DND-41 (cell line): Measurements from ENCODE around the gene SERINC5.

Experiments used
- ATAC-seq: fragments of 200-7000 bp; cut with Tn5 transposase; 3 replicates; pipeline ENCODE4 v1.9.1; 2021; ENCODE audit warnings: low read depth; ENCODE audit not compliant: insufficient read depth
- DNase-seq: peaks from one replicate; pipeline ENCODE4 v3.0.0-alpha.2; 2020
- H2AFZ ChIP-seq: 2 replicates; pipeline ENCODE4 v1.6.0; 2012; ENCODE audit warnings: low read depth, low read length
- H3K27ac ChIP-seq: 2 replicates; pipeline ENCODE4 v1.5.1; 2012; ENCODE audit warnings: low read length, inconsistent platforms
- H3K27me3 ChIP-seq: fragments of 200-600 bp; sonication (generic); 2 replicates; pipeline ENCODE4 v1.6.0; 2012; ENCODE audit warnings: low read length, mild to moderate bottlenecking, inconsistent platforms; ENCODE audit not compliant: insufficient read depth, poor library complexity
- H3K36me3 ChIP-seq: 2 replicates; pipeline ENCODE4 v1.5.1; 2012; ENCODE audit warnings: low read length, inconsistent platforms; ENCODE audit not compliant: insufficient read depth
- H3K4me1 ChIP-seq: 2 replicates; pipeline ENCODE4 v1.5.1; 2012; ENCODE audit warnings: mild to moderate bottlenecking, low read length; ENCODE audit not compliant: insufficient read depth
- H3K4me2 ChIP-seq: 2 replicates; pipeline ENCODE4 v1.6.0; 2012; ENCODE audit warnings: mild to moderate bottlenecking, moderate library complexity, low read length, inconsistent platforms; ENCODE audit not compliant: insufficient read depth
- H3K4me3 ChIP-seq, 2 experiments: fragments of 200-600 bp in 1 of 2; shearing (Covaris generic) in 1 of 2; 2 replicates each; pipeline ENCODE4 v1.5.1; 2012 to 2016; ENCODE audit warnings: inconsistent platforms in 2 of 2, low read length in 2 of 2, mild to moderate bottlenecking in 2 of 2, low read depth in 1 of 2, moderate library complexity in 1 of 2
- H3K79me2 ChIP-seq: 2 replicates; pipeline ENCODE4 v1.6.0; 2012; ENCODE audit warnings: low read length, inconsistent platforms; ENCODE audit not compliant: insufficient read depth
- H3K9ac ChIP-seq: 2 replicates; pipeline ENCODE4 v1.6.0; 2012; ENCODE audit warnings: low read depth, mild to moderate bottlenecking, inconsistent platforms, low read length, moderate library complexity
- H3K9me3 ChIP-seq: 2 replicates; pipeline ENCODE4 v1.5.1; 2012; ENCODE audit warnings: low read length, moderate library complexity, mild to moderate bottlenecking, inconsistent platforms; ENCODE audit not compliant: insufficient read depth, severe bottlenecking
- H4K20me1 ChIP-seq: 2 replicates; pipeline ENCODE4 v1.6.0; 2012; ENCODE audit warnings: low read length; ENCODE audit not compliant: insufficient read depth
- CTCF ChIP-seq: IDR thresholded peaks from 2 replicates; pipeline ENCODE4 v1.5.1; 2012; ENCODE audit warnings: borderline replicate concordance, low read length, moderate library complexity, mild to moderate bottlenecking; ENCODE audit not compliant: poor library complexity, severe bottlenecking; ENCODE audit errors: extremely low read depth
- EZH2 ChIP-seq: IDR thresholded peaks from 3 replicates; pipeline ENCODE4 v1.6.1; 2012; ENCODE audit warnings: borderline replicate concordance, low read depth, mild to moderate bottlenecking, moderate library complexity, low read length, inconsistent platforms; ENCODE audit not compliant: severe bottlenecking

Gene SERINC5

DNA sequence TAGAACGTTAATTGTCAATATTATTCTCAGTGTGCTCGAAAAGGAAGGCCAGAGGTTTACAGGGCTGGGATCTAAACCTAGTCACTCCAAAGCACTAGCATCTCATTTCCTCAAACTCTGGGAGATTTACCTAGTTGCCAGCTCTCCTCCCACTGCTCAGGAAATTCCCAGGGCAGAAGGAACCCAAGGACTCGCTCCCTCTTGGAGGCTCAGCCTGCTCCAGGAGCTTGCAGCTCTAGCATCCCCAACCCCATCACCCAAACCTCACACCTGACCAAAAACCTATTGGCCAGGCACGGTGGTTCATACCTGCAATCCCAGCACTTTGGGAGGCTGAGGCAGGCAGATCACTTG is 26.0 kb downstream of the SERINC5 start:
- H3K9ac ChIP-seq: no peak overlapping the region
- H3K4me2 ChIP-seq: no peak overlapping the region
- H3K79me2 ChIP-seq: peaks cover 93% of the 10 kb centered on the region
- H3K9me3 ChIP-seq: no peaks in the 10 kb centered on the region
- H3K4me3 ChIP-seq: no peak overlapping the region
- peaks cover 10% of the 10 kb centered on the region; the same call in 1 of the 2 replicates for H4K20me1 ChIP-seq
- TF ChIP-seq CTCF (no peak), EZH2 (no peak)
- 0 out of 2 replicates have a peak, but pooled peaks cover 5% of the 10 kb centered on the region for H3K36me3 ChIP-seq
- H3K27me3 ChIP-seq: no peaks in the 10 kb centered on the region
- H2AFZ ChIP-seq: no peak overlapping the region
- H3K4me1 ChIP-seq: 0 out of 2 replicates have a peak, but pooled peaks cover 3% of the 10 kb centered on the region
- ATAC-seq: no peak
- no peak overlapping the region for H3K27ac ChIP-seq
- no peak for DNase-seq

GRCh38 chr5:80227979-80228596 is 27.8 kb downstream of the SERINC5 start:
- TF ChIP-seq EZH2: no peak
- TF ChIP-seq CTCF: no peak
- no peaks in the 10 kb centered on the region for H3K27me3 ChIP-seq
- no peak overlapping the region for H2AFZ ChIP-seq
- H3K9ac ChIP-seq: no peak overlapping the region
- H4K20me1 ChIP-seq: peaks cover 7% of the 10 kb centered on the region; the same call in 1 of the 2 replicates
- DNase-seq: no peak
- H3K36me3 ChIP-seq: 0 out of 2 replicates have a peak, but pooled peaks cover 5% of the 10 kb centered on the region
- no peak overlapping the region for H3K4me3 ChIP-seq
- H3K9me3 ChIP-seq: no peaks in the 10 kb centered on the region
- no peak for ATAC-seq
- H3K27ac ChIP-seq: no peak overlapping the region; the same call in 1 of the 2 replicates
- peaks cover 88% of the 10 kb centered on the region for H3K79me2 ChIP-seq
- no peak overlapping the region for H3K4me2 ChIP-seq
- H3K4me1 ChIP-seq: no peaks in the 10 kb centered on the region

- no peak for TF ChIP-seq CTCF
- TF ChIP-seq EZH2: no peak
- Histone ChIP-seq H3K4me3 (no peak overlapping the region), H3K4me1 (no peaks in the 10 kb centered on the region), H3K27me3 (no peaks in the 10 kb centered on the region), H3K4me2 (no peak overlapping the region), H3K79me2 (peaks cover 87% of the 10 kb centered on the region), H4K20me1 (peaks cover 9% of the 10 kb centered on the region; the same call in 1 of the 2 replicates), H3K36me3 (peaks cover 5% of the 10 kb centered on the region; the same call in 1 of the 2 replicates), H3K27ac (no peak overlapping the region), H3K9ac (no peak overlapping the region), H3K9me3 (no peaks in the 10 kb centered on the region), H2AFZ (no peak overlapping the region)
- ATAC-seq (no peak), DNase-seq (no peak)
Observed at GRCh38 chr5:80225934-80226326, 29.9 kb downstream of the SERINC5 start.
